Right lobe of liver (tissue), 4 donors: ENCODE measurements around the gene F8.
"Not testable (repeated sequence)": the region's sequence is repeated elsewhere in the genome, so short reads cannot be mapped to it uniquely, and the experiment has no call there.

Experiments
- CTCF ChIP-seq, 4 donors: fragments of 200-600 bp in 3 of 4; fragments of 450-650 bp in 1 of 4; IDR thresholded peaks; one replicate each; pipeline versions ENCODE4 v1.5.1 to v1.8.0; 2016 to 2022; ENCODE audit warnings: antibody characterized with exemption in 4 of 4, mild to moderate bottlenecking in 2 of 4
- POLR2A ChIP-seq: fragments of 450-650 bp; IDR thresholded peaks from one replicate; pipeline ENCODE4 v1.6.1; 2017; ENCODE audit warnings: antibody characterized with exemption, mild to moderate bottlenecking
- donor health status: DM: no; HTN: no; CAD: no.
- donor health status: DM: no; HTN: no; CAD: no.
- donor health status: DM: no; HTN: yes; CAD: no.

GRCh38 chrX:154825586-154825985, 196.9 kb downstream of the F8 start:
- TF ChIP-seq CTCF (IDR thresholded peaks at IDR 0.05); POLR2A: not testable (repeated sequence)
